HG02642 (cell line): ENCODE results near the gene CLMP.
"Not testable (repeated sequence)": the region's sequence is repeated elsewhere in the genome, so short reads cannot be mapped to it uniquely, and the experiment has no call there.

Experiments
- ATAC-seq: cut with Tn5 transposase; IDR thresholded peaks from one replicate; pipeline ENCODE4 v1.9.1; 2021; ENCODE audit warnings: mild to moderate bottlenecking; ENCODE audit not compliant: unreplicated experiment, poor library complexity

Gene CLMP

DNA sequence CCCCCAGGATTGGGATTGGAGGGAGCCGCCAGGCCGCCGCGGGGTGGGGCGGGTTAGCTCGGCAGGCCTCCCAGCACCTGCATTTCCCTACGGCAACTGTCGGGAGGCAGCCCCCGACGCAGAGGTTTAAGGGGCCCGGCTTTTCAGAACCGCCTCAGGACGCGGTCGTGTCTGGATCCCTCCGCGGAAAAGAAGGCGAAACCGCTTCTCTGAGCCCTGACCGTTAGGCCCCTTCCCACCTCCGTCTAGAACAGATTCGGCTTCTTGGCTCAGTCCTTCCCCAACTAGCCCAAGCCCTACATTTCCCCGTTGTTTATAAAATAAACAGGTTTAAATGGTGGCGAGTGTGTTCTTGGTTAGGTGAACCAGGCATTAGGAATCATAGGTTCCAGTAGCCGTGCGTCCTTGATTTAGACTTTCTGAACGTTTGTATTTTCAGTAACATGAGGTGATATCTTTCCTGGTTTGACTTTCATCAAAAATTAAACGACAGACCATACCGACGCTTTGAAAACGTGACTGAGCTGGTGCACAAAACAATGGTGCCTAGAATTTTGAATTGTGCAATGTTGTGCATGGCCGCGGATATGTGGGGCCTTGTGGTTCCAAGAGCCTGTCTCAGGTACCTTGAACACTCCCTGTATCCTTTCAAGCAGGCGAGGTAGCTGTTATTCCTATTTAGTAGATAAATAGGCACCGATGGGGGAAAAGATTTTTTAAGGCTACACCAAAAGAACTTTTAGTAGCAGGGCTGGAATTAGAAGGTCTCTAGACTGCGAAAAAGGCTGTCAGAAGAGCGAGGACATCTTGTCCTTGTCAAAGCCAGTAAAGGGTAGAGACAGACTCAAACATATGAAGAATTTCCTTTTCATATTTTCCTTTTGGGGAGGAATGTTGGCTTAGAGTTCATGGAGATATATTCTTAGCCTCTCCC lies 131.9 kb downstream of the CLMP start:
- ATAC-seq, result no peak

DNA sequence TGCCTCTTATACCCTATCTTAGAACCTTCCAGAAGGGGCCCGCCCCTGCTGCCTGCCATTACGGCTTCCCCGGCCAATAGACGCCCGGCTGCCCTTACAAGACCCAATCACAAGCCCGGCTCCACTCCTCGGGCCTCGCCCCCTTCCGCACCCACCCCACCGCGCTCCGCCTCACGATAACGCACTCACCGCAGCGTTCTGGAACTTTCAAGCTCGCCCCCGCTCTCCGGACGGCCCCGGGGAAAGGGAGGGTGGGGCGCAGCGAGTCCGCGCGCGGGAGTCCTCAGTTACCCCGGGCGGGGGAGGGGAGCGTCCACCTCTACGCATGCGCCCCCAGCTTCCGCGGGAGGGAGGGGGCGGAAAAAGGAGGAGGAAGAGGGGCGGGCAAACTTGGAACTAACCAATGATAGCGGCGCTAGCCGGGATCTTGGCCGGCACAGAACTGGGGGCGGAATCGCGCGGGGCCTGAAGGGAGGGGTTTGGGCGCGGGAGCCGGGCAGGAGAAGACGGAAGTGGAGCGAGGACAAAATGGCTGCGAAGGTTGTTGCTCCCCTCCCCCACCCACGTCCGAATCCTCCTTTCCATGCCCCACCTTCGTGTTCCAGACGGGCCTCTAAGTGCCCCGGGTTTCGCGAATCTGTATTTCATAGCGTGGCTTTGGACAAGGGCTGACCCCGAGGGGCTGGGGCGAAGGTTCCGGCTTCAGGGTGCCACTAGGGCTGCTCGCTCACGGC lies 132.7 kb downstream of the CLMP start:
- ATAC-seq, result peak; percentile 89

DNA sequence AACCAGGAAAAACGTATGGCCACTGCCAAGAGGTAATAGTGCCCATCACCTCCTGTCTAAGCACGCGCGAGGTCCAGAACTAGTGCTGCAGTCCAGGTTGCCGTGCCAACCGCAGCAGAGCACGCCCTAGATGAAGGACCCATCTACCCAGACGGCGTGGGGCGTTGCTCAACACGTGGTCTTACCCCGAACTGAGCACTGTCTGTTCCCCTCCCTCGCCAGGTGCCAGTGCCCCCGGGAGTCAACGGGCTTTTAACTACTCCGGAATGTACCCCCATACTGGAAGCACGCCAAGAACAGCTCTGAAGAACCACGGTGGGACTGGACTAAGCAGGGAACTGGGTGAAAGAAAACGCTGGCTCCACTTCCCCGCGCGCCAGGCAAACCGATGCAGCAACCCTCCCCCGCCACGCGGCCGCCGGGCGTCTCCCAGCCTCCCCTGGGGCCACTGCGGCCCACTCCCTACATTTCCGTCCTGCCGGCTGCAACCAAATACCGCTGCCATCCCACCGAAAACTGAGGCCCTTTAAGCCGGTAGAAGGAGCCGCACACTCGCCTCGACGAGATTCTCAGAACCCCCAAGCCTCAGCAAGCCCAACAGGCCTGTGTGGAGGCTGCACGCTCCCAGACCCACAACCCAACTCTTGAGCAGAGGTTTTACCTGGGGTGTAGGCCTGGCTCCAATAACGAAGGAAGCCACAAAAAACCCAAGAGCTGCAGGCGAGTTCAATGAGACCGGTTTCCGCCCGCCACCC lies 133.5 kb downstream of the CLMP start, which contains the start of gene HSPA8:
TSS of gene HSPA8 (minus strand) at position 734 of the 755 bp plus-strand sequence. CDS start 812 bp downstream, outside the sequence.
- peak; percentile 10 for ATAC-seq

DNA sequence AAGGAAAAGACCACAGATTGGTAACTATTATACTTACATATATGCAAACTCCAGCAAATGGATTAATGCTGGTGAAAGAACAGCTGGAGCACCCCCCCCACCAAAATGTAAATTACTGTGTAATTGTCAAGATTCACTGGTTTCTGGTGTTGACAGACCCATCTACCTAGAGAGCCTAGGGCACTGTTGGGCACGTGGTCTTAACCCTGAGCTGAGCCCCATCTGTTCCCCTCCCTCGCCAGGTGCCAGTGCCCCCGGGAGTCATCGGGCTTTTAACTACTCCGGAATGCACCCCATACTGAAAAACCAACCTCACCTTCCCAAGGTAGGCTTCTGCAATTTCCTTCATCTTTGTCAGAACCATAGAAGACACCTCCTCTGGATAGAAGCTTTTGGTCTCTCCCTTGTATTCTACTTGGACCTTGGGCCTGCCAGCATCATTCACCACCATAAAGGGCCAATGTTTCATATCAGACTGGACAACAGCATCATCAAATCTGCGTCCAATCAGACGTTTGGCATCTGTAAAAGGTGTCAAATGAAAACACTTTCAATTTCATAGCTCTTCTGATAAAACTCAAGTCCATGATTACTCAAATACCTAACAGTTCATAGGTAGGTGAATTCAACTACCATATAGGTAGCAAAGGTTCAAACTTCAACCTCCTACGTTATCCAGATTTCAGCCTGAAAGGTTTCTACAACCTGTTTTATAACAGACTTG lies 134.6 kb downstream of the CLMP start:
- ATAC-seq, result no peak

DNA sequence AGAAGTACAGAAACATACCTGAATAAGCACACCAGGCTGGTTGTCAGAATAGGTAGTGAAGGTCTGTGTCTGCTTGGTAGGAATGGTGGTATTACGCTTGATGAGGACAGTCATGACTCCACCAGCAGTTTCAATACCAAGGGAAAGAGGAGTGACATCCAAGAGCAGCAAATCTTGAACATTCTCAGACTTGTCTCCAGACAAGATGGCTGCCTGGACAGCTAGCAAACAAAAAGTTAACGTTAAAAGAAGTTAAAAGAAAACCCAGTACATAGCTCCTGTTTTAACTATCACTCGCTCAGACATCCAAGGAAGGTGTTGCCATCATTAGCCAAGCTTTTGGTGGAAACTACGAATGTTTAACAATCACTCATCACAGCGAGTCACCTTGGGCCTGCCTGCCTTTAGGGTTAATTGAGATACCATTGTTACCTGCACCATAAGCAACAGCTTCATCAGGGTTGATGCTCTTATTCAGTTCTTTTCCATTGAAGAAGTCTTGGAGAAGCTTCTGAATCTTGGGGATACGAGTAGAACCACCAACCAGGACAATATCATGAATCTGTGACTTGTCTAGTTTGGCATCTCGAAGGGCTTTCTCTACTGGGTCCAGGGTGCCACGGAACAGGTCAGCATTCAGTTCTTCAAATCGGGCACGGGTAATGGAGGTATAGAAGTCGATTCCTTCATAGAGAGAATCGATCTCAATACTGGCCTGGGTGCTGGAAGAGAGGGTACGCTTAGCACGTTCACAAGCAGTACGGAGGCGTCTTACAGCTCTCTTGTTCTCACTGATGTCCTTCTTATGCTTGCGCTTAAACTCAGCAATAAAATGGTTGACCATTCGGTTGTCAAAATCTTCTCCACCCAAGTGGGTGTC lies 135.8 kb downstream of the CLMP start:
- ATAC-seq, result not testable (repeated sequence)

DNA sequence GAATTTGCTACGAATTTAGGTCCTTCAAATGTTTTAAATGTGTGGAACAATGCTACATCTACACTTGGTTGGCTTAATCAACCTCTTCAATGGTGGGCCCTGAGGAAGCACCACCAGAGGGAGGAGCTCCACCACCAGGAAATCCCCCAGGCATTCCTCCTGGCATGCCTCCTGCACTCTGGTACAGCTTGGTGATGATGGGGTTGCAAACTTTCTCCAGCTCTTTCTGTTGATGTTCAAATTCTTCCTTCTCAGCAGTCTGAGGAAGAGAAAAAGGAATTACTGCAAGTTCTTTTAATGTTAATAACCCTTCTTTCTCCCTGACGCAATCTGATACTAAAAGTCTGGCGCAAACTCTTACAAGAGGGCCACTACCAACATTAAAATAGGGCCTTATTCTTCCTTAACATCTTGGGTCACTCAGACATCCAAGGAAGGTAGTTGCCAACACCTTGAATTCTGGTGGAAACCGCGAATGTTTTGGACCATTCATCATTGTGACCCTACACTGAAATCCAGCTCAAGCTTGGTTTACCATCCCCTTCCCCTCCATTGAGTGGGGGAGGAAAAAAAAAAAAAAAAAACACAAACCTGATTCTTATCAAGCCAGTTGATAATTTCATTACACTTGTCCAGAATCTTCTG lies 137.3 kb downstream of the CLMP start:
- no peak for ATAC-seq

DNA sequence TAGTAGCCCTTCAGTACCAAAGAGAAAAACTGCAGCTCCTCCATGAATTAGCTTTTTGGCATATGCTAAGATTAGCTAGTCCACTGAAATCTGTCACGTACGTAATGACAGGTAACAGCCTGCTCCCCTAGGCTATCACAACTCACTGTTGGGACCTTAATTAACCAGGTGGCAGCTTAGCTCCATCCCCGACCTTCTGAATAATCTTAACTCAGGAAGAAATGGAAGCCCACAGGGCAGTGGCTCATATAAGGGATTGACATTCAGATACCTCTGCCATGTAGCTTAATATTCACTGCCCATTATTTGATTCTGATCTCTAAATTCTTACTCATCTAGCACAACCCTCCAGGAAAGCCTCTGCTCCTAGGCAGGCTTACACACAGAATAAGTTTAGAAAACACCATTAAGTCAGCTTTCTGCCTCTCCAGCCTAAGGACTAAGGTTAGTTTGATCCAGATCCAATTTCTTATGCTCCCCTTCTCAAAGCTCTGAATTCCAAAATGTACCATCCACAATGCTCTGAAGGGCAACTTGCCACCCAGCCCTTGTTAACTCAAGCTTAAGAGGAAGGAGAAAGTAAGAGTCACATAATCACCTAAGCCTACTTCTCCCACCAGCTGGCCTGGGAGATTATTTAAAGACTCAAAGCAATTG lies 138.1 kb downstream of the CLMP start:
- no peak for ATAC-seq

DNA sequence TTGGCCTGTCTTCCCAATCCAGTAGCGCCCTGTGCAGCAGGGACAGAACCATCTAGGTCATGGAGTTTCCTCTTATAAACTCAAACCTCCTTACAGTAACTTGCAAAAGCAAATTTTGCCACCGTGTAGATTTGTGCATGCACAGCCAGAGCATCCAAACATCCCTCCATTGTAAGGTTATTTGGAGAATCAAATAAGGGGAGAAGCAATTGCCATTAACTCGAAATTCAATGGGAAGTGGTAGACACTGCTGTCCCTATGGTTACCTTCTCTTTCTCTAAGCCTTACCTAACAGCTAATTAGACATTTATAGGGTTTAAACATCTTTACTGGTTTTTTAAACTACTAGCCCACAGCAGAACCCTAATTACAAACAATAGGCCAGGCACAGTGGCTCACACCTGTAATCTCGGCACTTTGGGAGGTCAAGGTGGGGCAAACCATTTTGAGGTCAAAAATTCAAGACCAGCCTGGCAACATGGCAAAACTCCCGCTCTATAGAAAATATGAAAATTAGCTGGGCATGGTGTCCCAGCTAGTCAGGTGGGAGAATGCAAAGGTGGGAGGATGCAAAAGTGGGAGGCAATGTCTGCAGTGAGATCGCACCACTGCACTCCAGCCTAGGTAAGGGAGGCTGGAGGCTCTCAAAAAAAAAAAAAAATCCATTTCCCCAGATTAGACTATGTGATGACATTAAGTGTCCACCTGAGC lies 139.7 kb downstream of the CLMP start:
- ATAC-seq, result no peak

DNA sequence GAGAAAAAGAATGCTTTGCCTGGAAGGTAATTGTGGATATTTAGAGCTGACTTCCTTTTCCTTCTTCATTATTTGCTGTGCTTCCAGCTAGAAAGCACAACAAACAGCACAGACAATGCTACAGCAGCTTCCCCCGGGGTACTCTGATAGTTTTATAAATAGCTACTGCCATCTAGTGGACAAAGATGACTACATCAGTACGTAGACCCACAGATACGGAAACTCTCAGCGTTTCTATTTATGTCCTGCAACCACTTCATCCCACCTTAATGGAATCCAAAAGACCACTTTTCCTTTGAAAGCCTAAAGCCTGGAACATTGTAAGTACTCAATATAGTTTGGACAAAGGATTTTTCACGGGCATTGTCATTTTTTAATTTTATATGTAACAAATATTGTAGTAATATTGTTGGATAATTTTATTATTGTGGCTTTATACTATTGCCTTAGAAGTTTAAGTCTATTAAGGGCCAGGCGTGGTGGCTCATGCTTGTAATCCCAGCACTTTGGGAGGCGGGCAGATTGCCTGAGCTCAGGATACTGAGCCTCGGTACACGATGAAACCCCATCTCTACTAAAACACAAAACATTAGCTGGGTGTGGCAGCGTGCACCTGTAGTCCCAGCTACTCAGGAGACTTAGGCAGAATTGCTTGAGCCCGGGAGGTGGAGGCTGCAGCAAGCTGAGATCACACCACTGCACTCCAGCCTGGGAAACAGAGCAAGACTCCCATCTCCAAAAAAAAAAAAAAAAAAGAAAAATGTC lies 140.6 kb downstream of the CLMP start:
- peak; percentile 71 for ATAC-seq

DNA sequence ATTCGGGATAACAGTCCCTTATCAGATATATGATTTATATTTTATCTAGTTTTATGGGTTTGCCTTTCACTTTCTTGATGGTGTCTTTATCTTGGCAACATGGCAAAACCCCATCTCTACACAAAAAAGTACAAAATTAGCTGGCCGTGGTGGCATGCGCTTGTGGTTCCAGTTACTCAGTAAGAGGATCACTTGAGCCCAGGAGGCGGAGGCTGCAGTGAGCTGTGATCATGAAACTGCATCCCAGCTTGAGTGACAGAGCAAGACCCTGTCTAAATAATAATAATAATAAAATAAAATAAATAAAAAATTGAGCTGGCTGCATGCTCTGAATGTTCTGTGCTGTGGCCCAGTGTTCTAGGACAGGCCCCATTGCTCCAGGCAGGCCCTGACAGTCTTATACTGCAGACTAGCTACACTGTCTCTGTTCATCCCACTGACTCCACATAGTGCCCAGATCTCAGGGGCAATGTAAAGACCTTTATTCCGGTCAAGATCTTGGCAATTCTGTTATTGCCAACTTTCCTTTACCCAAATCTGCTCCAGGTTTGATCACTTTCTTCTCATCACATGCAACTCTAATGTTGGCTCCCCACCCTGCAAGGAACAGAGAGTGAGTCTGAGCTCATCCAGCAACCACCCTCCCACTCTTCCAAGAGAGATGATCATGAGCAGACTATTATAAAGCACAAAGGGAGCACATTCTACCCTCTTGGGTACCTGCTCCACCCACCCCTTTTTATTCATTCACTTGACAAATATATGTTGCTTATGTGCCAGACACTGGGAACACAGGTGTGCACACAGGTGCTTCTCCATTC lies 141.9 kb downstream of the CLMP start:
- ATAC-seq, result no peak

DNA sequence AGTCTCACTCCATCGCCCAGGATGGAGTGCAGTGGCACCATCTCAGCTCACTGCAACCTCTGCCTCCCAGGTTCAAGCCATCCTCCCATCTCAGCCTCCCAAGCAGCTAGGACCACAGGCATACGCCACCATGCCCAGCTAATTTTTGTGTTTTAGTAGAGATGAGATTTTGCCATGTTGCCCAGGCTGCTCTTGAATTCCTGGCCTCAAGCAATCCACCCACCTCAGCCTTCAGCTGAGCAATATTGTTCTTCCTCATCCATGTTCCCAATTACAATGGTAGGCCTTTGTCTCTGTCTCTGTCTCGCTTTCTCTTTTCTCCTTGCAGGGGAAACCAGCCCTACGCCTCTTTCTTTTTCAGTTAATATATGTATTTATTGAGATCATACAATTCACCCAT lies 143.4 kb downstream of the CLMP start:
- no peak for ATAC-seq

DNA sequence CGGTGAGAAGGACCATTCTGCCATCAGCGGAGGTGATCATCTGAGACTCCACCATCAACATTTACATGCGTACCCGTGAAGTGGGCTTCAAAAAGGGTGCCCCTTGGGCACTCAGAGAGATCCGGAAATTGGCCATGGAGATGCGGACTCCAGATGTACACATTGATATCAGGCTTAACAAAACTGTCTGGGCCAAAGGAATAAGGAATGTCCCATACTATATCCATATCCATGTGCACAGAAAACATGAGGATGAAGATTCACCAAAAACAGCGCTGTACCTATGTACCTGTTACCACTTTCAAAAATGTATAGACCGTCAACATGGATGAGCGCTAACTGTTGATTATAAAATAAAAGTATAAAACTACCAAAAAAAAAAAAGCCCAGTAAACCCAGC lies 143.9 kb downstream of the CLMP start:
- ATAC-seq, result no peak

DNA sequence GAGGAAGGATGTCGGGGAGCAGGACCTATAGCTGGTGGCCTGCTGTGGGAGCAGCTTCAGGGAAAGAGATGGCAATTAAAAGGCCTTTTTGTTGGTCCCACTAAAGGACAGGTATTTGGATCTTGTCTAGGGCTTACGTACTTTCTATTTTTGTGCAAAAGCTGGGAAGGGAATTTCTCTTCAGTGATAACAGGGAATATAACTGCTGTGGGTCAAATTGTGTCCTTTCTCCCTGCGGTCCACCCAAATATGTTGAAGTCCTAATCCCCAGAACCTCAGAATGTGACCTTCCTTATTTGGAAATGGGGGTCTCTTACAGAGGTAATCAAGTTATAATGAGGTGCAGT lies 147.1 kb downstream of the CLMP start:
- ATAC-seq, result no peak

DNA sequence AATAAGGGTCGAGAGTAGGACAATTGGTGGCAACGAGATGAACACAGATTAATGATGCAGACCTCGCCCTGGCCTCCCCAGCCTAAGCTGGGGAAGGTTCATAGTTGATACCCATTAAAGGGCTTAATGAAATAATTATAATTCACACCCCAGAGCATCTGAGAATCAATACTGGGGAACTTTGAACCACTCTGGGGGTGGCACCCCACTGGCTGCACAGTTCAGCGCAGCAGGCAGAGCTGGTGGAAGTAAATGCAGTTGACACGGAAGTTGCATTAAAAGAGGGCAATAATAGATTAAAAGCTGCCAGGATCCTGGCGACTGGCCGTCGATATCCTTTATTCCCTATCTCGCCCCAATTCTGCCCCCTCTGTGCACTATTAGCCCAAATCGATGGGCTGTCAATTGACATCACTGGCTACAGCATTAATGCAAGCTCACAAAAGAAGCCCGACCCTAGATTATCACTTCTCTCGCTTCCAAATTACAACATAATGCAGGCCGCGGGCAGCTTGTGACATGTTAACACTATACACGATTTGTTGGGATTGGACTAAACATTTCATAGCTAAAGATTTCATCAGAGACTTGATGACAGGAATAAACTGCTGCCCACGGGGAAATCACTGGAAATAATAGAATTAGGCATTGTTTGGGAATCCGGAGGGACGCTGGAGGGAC lies 147.6 kb downstream of the CLMP start:
- ATAC-seq, result no peak

DNA sequence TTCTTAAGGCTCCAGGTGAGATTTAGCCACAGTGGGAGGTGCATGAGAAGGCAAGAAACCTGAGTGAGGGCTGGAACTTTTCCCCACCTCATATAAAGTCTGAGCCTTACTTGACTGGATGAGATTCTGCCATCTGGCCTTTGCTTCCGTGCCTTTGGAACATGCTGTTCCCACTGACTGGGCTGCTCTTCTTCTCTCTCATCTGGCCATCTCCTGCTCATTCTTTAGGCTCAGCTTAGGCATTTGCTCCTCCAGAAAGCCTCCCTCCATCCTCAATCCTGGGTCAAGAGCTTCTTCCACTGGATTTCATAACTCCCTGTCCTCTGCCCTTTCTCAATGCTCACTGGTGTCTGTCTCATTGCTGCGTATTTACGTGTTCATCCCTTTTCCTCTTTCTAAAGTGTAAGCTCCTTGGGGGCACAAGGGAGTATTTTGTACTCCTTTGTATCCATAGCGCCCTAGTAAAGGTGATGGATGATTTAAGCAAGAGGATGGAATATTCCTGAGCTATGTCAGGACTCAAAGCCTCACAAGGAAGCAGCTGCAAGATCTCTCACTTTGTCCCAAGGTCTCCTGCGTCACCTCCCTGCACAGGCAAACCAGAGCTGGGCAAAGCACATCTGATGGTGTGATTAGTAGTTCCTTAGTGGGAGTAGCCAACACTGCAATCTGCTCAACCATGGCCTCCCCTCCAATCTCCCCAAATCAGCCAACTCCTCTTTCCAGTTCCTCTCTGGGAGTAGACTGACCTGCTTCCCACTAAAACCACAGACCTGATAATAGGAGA lies 148.4 kb downstream of the CLMP start:
- no peak for ATAC-seq
